ENCODE data around the gene ANKRD36C. TPM values are rescaled to one million over a fixed set of nuclear protein-coding genes. Genes with fewer than 3 reads are reported as not detected.

ANKRD36C gene
- total RNA-seq, result 56.3 and 67.2 TPM in 2 replicates

GRCh38 chr2:95991351-95992094 lies at the start of gene ANKRD36C:
Gene ANKRD36C, minus strand, starts transcription at chr2:95991824. Its CDS starts 116 bp downstream, at chr2:95991708.

GRCh38 chr2:96034792-96035191 lies 43.2 kb upstream of the ANKRD36C start, which contains the start of gene GPAT2:
Gene GPAT2, minus strand, starts transcription at chr2:96034916. Its CDS starts 2,557 bp downstream, at chr2:96032359.

Small RNA genes within 50 kb of the gene (small RNA-seq; reads per million reads assigned to genes)
- not detected for gene RN7SL210P

Other genes starting within 250 kb of the ANKRD36C start
- 4.1 and 10.2 TPM in 2 replicates for gene GPAT2, start 43.1 kb upstream of the ANKRD36C start, total RNA-seq
- gene ADRA2B, start 124.7 kb upstream of the ANKRD36C start, total RNA-seq, result 0.12 TPM in 1 of 2 replicates, not detected in the other
- gene ASTL, start 146.7 kb upstream of the ANKRD36C start, total RNA-seq, result not detected in 2 replicates
- gene DUSP2, start 153.6 kb upstream of the ANKRD36C start, total RNA-seq, result 2.2 and 2.6 TPM in 2 replicates
- gene STARD7, start 217.0 kb upstream of the ANKRD36C start, total RNA-seq, result 237 and 250 TPM in 2 replicates

Data from hair follicle dermal papilla cell (primary cell).